ENCODE results near the gene CELF2.

CELF2 gene

DNA sequence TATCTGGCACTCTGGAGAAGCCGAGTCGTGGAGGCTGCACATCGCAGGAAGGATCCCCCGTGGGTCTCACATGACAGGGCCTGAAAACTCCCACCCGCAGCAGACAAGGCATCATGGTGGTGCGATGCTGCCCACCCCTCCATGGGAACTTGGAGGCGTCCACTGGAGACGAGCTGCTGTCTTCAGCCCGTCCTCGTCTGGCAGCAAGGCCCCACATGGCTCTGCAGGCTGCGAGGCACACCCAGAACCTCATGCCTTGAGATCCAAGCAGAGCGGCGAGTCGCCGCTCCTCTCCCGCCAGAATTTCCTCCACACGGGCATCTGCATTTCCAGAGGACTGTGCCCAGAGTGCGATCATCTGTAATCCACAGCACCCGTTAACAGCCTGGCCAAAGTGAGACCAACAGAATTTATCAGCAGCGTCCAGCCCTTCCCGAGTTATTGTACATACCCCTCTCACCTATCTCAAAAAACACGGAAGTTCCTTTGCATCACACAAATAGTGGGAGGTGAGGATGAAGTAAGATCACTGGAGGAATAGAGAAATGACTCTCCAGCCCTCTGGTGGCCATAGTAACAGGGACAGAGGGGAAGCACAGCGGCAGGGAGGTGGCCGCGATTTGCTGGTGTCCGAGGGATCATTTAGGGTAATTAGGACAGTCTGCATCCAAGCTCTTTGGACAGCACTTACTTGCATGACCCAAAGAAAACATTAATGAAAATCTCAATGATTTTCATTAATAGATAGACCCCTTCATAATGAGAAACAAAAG is 301.3 kb downstream of the CELF2 start:
- no peak for DNase-seq (ENCODE audit: low read depth in 2 of 2, low spot score in 1 of 2)

DNA sequence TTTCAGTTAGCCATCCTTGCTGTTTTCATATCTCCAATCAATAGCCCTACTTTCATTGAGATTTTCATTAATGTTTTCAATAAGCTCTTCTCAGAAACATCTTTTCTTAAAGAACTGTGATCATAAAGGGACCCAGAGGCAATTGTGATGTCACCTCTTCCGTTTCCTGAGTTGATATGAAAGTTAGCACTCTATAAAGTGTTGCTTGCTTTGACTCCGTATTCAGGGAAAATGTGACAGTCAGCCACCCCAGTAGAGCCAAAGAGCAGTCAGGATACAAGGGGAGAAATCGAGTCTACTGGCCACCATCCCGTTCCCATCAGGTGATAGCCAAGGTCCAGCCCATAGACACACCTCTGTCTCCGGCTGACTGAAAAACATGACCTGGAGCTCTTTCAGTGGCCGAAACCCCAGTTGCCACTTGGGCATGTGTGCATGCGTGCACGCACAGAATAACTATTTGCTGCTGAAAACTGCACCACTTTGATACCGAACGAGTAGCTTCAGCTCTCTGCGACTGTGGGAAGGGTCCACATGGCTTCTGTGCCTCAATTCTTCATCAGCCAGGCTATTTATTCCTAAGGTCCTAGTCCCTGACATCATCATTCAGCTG is 302.4 kb downstream of the CELF2 start:
- DNase-seq (ENCODE audit: low read depth in 2 of 2, low spot score in 1 of 2) = no peak

- no peak for DNase-seq (ENCODE audit: low read depth in 2 of 2, low spot score in 1 of 2)
These were observed 303.3 kb downstream of the CELF2 start for GRCh38 chr10:11320809-11321520.

GRCh38 chr10:11322698-11323097 is 305.0 kb downstream of the CELF2 start:
- DNase-seq (ENCODE audit: low read depth in 2 of 2, low spot score in 1 of 2) = no peak

DNA sequence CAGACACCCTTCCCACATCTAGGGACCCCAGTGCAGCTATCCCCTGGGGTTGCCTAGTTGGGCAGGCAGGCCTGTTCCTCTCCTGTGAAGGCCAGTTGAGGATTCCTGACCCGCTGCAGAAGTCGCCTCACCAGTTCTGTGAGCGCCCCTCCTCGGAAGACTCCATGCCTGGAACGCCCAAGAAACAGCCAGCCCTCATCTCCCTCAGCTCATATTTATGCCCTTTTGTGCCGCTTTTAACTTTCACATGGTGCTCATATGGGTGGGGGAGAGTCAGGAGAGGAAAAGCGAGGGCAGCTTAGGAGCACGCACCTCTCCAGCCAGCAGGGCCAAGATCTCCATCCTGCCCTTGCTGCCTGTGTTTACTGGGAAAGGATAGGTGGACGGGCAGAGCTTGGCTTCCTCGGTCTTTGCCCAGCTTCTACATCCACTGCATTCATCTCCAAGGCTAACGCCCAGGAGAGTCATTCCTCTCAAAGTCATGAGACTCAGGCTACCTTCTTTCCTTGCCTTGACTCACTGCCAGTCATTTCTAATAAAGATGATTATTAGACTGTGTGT is 307.2 kb downstream of the CELF2 start:
- DNase-seq (ENCODE audit: low read depth in 2 of 2, low spot score in 1 of 2) = no peak

DNA sequence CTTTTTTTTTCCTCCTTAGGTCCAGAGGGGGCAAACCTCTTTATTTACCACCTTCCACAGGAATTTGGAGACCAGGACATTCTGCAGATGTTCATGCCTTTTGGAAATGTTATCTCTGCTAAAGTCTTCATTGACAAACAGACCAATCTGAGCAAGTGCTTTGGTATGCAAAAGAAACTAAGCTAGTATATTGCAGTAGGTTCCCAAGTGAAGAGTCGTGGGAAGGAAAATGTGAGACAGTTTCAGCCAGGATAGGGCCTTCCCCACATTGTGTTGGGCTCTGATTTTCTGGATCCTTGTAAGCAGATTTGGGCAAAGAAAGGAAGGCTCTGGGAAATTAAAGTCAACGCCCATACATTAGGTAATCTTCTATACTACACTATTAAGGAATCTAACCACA is 308.1 kb downstream of the CELF2 start:
- no peak for DNase-seq (ENCODE audit: low read depth in 2 of 2, low spot score in 1 of 2)

- DNase-seq (ENCODE audit: low read depth in 2 of 2, low spot score in 1 of 2) = no peak
These were observed 308.6 kb downstream of the CELF2 start for GRCh38 chr10:11326241-11326640.

DNA sequence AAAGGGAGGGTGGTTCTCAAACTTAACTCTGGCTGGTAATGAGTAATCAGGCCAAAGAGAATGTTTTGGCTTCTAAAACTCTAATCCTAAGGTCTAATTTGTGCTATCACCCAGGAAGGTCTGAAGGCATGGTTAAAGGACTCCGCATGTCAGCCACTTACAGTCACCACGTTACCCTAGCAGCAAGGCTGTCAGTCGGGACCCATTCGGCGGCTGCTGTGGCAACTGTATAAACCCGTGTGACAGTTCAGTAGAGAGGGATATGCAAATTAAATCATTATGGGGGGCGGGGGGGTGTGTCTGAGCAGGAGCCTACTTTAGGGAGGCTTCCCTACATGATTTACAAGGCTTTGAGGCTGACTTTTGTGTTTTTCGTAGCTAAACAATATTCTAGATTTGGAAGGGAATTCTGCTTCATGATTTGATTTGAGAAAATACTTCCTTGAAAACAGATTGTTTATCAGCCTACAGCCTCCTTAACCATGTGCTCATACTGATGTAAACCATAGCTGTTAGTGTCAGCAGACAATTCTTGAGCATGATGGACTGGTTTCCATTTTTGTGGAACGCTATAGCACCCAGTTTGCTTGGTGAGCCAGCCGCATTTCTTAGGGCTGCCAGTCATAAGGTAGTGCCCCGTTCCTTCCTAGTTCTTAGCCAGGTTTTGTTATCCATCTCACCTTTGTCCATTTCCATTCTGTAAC is 309.4 kb downstream of the CELF2 start:
- DNase-seq (ENCODE audit: low read depth in 2 of 2, low spot score in 1 of 2) = no peak

GRCh38 chr10:11328264-11329061 is 310.8 kb downstream of the CELF2 start:
- DNase-seq (ENCODE audit: low read depth in 2 of 2, low spot score in 1 of 2) = no peak

GRCh38 chr10:11329062-11329673 is 311.5 kb downstream of the CELF2 start:
- DNase-seq (ENCODE audit: low read depth in 2 of 2, low spot score in 1 of 2) = no peak

DNA sequence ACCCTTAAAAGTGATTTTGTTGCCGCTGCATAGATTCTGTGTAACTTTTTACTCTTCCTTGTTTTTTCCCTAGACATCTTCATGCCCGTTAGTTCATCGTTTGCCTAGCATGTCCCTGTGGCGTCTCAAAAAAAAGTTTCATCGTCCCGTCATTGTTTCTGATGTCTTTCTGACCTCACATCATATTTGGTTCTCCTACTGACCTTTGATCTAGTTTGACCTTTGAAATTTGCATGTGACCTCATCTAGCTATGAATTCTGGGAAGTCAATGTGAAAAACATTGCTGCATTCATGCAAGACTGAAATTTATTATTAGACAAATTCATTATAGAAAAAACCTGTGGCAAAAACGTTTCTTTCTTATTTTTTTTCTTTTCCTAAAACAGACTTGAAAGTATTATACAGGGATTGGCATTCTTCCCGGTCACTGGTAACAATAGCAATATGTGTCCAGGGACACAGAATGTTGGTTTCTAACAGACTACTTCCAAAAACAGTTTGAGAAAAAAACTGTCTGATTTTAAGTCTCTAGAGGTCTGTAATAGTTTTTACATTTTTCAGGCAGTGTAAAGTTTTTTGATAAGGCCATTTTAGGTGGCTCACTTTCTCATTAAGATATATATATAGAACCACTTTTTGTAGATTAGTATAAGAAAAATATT is 312.8 kb downstream of the CELF2 start:
- DNase-seq (ENCODE audit: low read depth in 2 of 2, low spot score in 1 of 2) = no peak

DNA sequence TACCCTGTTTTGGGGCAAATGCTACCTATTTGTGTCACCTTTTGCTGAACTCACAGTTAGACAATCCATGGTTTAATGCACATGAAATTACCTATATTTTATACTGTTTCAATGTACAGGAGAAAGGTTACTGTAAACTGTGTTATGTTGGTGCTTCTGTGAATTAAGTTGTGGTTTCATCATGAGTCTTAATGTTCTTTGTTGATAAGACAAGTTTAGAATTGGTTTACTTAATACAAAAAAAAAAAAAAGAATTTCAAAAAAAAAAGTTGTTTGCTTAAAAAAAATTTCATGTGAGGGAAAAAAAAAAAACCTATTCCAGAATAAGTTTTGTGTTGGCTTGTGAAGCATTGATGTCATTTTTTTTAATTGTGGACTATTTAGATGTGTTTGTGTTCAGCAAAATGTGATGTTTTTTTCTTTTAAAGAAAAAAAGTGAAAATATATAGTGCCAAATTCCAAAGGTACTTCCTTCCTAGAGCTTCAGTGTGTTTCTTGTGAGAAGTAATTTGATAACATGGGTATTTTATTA is 313.4 kb downstream of the CELF2 start:
- no peak for DNase-seq (ENCODE audit: low read depth in 2 of 2, low spot score in 1 of 2)

- no peak for DNase-seq (ENCODE audit: low read depth in 2 of 2, low spot score in 1 of 2)
These were observed 314.1 kb downstream of the CELF2 start for GRCh38 chr10:11331726-11332125.

DNA sequence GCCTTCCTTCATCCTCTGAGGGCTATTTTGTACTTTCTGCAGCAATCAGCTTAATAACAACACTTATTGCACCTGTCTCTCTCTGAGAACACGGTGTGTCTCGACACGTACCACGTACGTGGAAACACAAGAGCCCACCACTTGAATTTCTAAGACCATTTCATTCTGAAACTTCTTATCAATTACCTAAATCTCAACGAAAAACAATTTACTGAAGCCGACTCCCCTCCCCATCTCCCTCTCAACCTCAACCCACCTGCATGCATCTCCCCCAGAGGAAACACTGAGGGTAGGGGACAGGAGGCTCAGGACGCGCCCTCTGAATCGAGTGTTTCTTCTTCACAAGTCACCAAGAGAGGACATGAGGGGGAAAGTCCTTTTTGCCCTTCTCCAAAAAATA is 315.2 kb downstream of the CELF2 start:
- no peak for DNase-seq (ENCODE audit: low read depth in 2 of 2, low spot score in 1 of 2)

GRCh38 chr10:11334436-11334835 is 316.8 kb downstream of the CELF2 start:
- DNase-seq (ENCODE audit: low read depth in 2 of 2, low spot score in 1 of 2) = no peak

GRCh38 chr10:11335167-11335652 is 317.5 kb downstream of the CELF2 start:
- no peak for DNase-seq (ENCODE audit: low read depth in 2 of 2, low spot score in 1 of 2)

- no peak for DNase-seq (ENCODE audit: low read depth in 2 of 2, low spot score in 1 of 2)
These were observed 318.3 kb downstream of the CELF2 start for GRCh38 chr10:11335881-11336430.

DNA sequence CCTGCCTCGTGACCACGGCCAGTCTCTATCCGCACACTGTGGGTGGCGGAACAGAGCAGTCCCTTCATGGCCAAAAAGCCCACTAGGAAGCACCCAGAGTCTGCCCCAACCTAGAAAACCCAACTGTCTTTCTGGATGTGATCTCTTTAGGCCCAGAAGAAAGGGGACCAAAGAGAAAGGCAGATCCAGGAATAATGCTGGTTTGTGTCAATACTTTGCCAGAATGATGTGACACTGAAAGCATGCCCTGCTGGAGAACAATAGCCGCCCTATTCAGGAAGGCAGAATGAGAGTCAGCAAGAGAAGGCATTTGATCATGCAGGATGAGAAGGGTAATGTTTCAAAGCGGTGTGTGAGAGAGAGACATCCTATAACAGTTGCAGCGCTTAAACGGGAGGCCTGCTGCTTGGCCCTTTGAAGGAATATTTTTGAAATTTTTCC is 319.1 kb downstream of the CELF2 start:
- no peak for DNase-seq (ENCODE audit: low read depth in 2 of 2, low spot score in 1 of 2)

DNA sequence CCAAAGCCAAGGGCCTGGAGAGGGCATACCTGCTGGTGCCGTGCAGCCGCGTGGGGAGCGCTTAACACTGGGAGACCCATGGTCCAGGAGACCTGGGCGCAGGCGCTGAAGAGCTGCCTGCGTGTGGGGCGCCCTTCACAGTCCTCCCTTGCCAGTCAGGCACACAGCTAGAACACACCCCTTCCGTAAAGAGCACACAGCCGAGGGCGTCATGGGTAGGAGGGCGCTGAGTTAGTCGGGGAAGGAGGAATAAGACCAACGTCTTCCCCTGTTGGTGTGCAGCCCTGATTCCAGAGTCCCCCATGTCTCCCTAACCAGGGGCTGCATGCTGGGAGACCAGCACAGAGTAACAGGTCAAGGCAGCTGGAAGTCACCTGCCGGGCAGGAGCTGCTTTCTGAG is 319.8 kb downstream of the CELF2 start:
- DNase-seq (ENCODE audit: low read depth in 2 of 2, low spot score in 1 of 2) = no peak

Measured in stimulated activated CD8-positive, alpha-beta memory T cell treated with anti-CD3 and anti-CD28 coated beads, Interleukin-4, amount 100 ng/mL, for 4 hours (primary cell).